GM18861 (cell line): ENCODE measurements around the gene STARD3NL.
A peak's percentile ranks its signal among the peaks of the same experiment; 100 is the strongest.
"Not testable (repeated sequence)": the region's sequence is repeated elsewhere in the genome, so short reads cannot be mapped to it uniquely, and the experiment has no call there.

Experiments used
- ATAC-seq: cut with Tn5 transposase; IDR thresholded peaks from one replicate; pipeline ENCODE4 v1.9.1; 2021; ENCODE audit not compliant: unreplicated experiment

STARD3NL gene

GRCh38 chr7:38220452-38220851 is 42.4 kb downstream of the STARD3NL start:
- ATAC-seq: peak; percentile 84

GRCh38 chr7:38222481-38223096 is 44.5 kb downstream of the STARD3NL start:
- no peak for ATAC-seq

GRCh38 chr7:38223306-38223705 is 45.3 kb downstream of the STARD3NL start:
- no peak for ATAC-seq

GRCh38 chr7:38224392-38224791 is 46.3 kb downstream of the STARD3NL start:
- no peak for ATAC-seq

GRCh38 chr7:38229386-38229785 is 51.3 kb downstream of the STARD3NL start:
- ATAC-seq: no peak

- no peak for ATAC-seq
Measured at GRCh38 chr7:38229884-38230642, 52.0 kb downstream of the STARD3NL start.

GRCh38 chr7:38232502-38233366 is 54.7 kb downstream of the STARD3NL start:
- ATAC-seq: peak; percentile 52

- not testable (repeated sequence) for ATAC-seq
Measured at GRCh38 chr7:38234759-38235158, 56.7 kb downstream of the STARD3NL start.

- no peak for ATAC-seq
Measured at GRCh38 chr7:38235606-38236005, 57.6 kb downstream of the STARD3NL start.

GRCh38 chr7:38239129-38239528 is 61.1 kb downstream of the STARD3NL start:
- not testable (repeated sequence) for ATAC-seq

- ATAC-seq: no peak
Measured at GRCh38 chr7:38241071-38241470, 63.0 kb downstream of the STARD3NL start.

GRCh38 chr7:38242814-38243213 is 64.8 kb downstream of the STARD3NL start:
- no peak for ATAC-seq

GRCh38 chr7:38243345-38243744 is 65.3 kb downstream of the STARD3NL start:
- not testable (repeated sequence) for ATAC-seq

GRCh38 chr7:38244516-38244915 is 66.5 kb downstream of the STARD3NL start:
- ATAC-seq: no peak

- no peak for ATAC-seq
Measured at GRCh38 chr7:38245409-38245977, 67.4 kb downstream of the STARD3NL start.

GRCh38 chr7:38248069-38248567 is 70.1 kb downstream of the STARD3NL start:
- ATAC-seq: no peak

- ATAC-seq: not testable (repeated sequence)
Measured at GRCh38 chr7:38249849-38250248, 71.8 kb downstream of the STARD3NL start.

GRCh38 chr7:38257350-38257677 is 79.3 kb downstream of the STARD3NL start:
- no peak for ATAC-seq

GRCh38 chr7:38259157-38259556 is 81.1 kb downstream of the STARD3NL start:
- ATAC-seq: not testable (repeated sequence)

- not testable (repeated sequence) for ATAC-seq
Measured at GRCh38 chr7:38261601-38262000, 83.6 kb downstream of the STARD3NL start.

- ATAC-seq: not testable (repeated sequence)
Measured at GRCh38 chr7:38262026-38262425, 84.0 kb downstream of the STARD3NL start.
